Inferior parietal cortex (tissue), 1 donor: ENCODE data around the gene HIGD1B.
"Not testable (repeated sequence)": the region's sequence is repeated elsewhere in the genome, so short reads cannot be mapped to it uniquely, and the experiment has no call there.

Experiments
- DNase-seq: peaks from one replicate; pipeline ENCODE4 v3.0.0-alpha.2; 2016; ENCODE audit errors: extremely low spot score

Gene HIGD1B

DNA sequence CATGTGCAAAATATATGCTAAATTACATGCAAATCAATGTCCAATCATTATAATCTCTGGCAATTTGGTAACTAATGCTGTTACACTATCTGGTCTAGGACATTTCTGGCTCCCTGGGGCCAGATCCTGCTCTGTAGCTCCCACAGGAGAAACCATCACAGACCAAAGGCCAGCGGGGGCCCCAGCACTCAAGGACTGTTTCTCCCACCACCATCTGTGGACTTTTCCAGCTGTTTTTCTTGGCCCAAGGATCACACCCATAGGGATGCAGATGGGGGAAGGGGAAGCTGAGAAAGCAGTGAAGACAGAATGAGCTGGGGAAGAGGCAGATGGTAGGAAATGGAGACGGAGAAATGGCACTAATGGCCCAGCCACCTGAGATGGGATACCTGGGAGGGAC lies at the start of gene HIGD1B:
Gene HIGD1B, plus strand, starts transcription at position 298 of the 400 bp plus-strand sequence. CDS start 270 bp downstream, outside the sequence.
- DNase-seq: no peak

DNA sequence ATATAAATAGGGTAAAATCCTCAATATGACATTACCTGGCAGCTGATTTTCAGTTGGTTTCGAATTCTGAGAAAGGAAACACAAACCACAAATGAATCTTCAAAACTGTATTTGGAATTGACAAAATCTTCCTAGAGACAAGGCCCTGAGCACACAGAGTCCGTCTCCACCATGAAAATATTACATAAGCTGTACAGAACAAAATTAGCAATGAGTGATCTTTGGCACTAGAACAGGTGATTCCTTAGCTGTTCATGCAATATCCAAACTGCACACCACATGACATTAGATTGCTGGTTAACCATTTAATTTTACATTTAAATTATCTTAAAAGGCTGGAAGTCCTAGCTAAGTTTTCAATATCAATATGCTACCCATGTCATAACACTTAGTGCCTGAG lies 49.3 kb upstream of the HIGD1B start:
- no peak for DNase-seq

DNA sequence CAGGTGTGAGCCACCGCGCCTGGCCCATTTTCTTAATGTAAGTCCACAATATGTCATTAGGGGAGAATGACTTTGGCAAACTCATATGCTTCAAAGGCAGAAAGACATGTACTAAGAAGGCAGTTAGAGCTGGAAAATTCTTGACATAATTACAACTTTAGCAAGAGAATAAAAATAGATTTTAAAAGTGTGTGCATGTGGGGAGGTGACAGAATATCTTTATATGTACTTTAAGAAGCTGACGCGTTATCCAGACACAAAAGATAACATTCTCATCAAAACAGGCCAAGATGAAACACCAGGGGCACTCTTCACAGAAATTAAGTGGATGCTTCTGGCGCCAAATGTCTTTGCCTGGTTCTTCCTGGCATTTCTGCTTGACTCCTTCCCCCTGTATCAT lies 45.8 kb upstream of the HIGD1B start:
- no peak for DNase-seq

DNA sequence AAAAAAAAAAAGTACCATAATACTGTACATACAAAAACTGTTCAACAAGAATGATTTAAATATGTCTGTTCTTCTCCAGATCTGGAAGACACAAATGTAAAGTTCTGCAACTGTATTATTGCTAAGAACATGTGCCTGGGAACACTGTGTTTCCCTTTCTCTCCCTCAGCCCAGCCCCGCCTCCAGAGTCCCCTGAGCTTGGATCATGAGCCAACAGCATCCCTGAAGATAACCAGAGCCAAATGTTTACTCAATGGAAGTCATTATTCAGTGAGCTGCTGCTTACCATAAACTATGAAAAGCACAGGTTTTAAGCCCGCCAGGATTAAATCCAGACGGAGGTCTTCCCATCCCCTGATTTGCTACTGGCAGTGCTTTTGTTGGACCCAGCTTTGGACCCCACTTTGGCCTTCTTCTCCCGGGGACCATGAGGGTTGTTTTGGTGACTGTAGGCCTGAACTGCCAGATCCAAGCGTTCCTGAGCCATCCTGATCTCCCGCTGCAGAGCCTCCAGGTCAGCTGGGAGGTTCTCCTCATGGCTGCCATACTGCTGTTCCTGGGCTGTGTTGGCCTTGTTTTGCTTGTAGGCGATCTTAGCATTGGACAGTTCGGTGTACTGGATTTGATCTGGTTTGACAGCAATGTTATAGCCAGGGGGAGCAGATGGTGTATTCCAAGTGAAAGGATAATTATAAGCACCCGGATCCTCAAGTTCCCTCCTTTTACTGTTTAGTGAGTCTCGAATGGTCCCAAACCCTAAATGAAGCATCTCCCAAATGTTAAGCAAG lies 43.2 kb upstream of the HIGD1B start:
- no peak for DNase-seq

DNA sequence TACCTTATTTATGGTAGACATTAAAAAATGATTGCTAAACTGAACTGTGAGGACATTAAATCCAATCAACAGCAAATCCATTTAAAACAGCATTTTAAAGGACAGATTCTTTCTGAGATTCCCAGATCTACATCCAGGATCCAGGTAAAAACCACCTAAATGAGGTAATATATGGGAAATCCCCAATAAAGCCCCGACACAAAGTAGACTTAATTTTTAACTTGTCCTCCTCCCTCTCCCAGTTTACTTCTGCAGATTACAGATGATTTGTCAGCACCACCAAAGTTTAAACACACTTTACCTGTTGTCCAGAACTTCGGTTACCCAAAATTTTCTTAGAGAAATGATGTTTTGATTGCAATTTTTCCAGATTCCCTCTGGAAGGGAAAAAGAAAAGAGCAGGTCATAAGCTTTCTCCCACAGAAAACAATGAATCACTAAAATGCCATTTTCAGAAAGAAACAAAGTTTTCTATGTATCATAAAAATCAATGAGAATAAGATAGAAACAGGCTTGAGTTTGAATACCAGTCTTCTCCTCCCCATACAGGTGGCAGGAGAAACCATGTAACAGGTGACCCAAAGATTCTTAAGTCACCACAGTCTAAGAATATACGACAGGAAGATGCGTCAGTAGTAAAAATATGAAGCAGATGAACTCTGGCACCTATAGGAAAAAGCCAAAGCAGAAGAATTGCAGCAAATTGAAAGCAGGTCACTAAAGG lies 40.4 kb upstream of the HIGD1B start:
- no peak for DNase-seq

DNA sequence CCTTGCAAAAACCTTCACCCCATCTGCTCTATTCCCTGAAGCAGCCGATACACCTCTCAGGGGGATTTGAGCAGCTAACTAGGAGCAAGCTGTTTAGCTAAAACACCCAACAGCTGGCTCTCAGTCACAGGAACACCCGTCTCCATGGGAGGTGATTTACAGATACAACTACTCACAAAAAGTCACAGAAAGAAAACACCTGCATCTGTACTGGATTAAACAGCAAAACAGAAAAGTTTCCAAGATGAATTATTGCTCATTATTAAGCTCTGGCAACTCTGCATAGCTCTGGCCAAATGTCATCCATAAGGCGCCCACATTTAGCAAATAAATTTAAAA lies 39.9 kb upstream of the HIGD1B start:
- no peak for DNase-seq

DNA sequence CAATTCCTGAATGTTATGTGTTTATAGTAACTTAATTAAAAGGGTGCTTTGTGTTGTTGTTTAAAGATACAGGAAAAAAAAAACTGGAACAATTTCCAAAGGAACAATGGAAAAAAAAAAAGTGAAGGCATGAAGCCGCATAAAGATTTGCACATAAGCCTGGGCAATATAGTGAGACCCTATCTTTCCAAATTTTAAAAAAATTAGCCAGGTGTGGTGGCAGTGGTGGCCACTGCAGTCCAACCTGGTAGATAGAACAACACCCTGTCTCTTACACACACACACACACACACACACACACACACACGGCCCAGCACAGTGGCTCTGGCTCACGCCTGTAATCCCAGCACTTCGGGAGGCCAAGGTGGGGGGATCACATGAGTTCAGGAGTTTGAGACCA lies 39.5 kb upstream of the HIGD1B start:
- DNase-seq: no peak

DNA sequence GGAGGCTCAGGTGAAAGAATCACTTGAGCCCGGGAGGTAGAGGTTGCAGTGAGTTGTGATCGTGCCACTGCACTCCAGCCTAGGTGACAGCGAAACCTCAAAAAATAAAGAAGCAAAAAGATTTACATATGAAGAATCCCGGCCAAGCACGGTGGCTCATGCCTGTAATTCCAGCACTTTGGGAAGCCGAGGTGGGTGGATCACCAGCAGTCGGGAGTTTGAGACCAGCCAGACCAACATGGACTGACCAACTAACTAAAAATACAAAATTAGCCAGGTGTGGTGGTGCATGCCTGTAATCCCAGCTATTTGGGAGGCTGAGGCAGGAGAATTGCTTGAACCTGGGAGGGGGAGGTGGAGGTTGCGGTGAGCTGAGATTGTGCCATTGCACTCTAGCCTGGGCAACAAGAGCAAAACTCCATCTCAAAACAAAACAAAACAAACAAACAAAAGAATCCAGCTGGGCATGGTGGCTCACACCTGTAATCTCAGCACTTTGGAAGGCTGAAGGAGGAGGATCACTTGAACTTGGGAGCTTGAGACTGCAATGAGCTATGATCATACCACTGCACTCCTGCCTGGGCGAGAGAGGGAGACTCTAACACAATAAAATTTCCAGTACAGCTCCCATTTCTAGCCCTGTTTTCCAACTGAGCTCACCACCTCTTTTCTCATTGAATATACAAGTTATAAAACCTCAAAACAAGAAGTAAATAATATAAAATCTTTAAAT lies 38.9 kb upstream of the HIGD1B start:
- DNase-seq: not testable (repeated sequence)

DNA sequence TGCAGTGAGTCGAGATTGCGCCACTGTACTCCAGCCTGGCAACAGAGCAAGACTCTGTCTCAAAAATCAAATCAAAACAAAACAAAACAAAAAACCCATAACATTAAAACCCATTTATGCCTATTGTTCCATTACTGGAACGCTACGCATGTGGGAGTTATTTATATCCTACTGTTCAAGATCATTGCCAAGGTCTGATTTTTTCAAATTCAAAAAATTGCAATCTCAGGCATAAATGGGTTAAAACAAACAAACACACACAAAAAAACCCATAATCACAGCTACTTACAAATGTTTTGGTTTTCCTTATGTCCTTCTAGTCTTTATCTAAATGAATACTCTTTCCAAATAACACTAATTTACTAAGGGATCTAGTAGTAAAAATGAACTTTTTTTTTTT lies 35.4 kb upstream of the HIGD1B start:
- no peak for DNase-seq

DNA sequence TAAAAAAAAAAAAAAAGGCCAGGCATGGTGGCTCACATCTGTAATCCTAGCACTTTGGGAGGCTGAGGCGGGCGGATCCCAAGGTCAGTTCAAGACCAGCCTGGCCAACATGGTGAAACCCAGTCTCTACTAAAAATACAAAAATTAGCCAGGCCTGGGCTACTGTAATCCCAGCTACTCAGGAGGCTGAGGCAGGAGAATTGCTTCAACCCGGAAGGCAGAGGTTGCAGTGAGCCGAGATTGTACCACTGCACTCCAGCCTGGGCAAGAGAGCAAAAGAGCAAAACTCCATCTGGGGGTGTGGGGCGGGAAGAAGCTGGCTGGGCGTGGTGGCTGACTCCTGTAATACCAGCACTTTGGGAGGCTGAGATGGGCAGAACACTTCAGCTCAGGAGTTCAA lies 29.2 kb upstream of the HIGD1B start:
- not testable (repeated sequence) for DNase-seq

DNA sequence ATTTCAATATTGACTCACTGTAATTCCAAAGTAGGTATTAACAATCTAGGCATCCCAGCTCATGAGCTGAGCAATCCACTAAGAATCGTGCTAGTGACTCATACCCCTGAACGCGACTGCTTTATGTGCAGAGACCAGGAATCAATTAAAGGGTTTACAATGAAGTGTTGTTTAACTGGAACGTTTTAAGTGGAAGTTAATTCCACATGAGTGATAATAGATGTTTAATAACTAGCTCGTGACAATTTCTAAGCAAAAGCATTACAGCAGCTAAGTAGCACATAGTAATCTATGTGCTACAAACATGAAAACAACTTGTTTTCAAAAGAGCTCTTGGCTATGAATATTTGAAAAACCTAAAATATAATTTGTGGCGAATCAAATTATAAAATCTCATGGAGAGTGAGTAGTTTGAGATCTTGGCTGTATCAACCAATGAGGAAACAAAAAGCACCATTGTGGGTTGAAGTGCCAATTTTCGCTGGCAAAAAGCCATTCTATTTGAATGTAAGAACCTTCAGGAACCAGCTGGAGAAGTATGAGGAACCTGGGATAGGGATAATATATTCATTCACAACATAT lies 27.0 kb upstream of the HIGD1B start:
- no peak for DNase-seq

DNA sequence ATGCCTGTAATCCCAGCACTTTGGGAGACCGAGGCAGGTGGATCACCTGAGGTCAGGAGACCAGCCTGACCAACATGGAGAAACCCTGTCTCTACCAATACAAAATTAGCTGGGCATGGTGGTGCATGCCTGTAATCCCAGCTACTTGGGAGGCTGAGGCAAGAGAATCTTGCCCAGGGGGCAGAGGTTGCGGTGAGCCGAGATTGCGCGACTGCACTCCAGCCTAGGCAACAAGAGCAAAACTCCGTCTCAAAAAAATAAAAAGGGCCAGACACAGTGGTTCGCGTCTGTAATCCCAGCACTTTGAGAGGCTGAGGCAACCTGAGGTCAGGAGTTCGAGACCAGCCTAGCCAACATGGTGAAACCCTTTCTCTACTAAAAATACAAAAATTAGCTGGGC lies 22.4 kb upstream of the HIGD1B start:
- not testable (repeated sequence) for DNase-seq

DNA sequence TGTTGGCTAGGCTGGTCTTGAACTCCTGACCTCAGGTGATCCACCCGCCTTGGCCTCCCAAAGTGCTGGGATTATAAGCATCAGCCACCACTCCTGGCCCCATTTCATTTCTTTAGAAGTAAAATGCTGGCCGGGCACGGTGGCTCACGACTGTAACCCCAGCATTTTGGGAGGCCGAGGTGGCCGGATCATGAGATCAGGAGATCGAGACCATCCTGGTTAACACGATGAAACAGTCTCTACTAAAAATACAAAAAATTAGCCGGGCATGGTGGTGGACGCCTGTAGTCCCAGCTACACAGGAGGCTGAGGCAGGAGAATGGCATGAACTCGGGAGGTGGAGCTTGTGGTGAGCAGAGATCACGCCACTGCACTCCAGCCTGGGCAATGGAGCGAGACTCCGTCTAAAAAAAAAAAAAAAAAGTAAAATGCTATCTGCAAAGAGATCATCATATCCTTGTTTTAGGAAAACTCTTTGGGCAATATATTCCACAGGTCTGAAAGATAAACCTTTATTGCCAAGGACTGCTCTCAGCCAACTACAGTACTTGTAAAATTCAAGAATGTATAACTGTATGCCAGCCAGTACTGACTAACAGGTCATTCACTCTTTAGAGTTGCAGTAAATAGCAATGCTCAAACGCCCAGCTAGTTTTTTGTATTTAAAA lies 21.4 kb upstream of the HIGD1B start:
- DNase-seq: no peak

DNA sequence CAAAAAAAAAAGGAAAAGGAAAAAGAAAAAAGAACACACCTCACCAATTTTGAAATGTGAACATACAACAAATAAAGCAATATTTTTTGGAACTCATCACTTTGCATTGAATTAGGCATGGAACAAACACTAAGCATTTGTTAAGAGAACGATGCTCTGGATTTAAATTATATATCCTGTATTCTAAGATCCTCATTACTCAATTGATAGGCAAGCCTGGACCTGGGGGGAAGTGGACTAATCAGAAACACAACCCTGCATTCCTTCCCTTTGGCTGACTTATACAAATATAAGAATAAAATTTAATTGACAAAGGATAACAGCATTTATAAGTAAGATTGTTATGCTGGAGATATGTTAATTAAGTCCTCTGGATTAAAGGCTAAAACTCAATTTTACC lies 19.8 kb upstream of the HIGD1B start:
- no peak for DNase-seq

DNA sequence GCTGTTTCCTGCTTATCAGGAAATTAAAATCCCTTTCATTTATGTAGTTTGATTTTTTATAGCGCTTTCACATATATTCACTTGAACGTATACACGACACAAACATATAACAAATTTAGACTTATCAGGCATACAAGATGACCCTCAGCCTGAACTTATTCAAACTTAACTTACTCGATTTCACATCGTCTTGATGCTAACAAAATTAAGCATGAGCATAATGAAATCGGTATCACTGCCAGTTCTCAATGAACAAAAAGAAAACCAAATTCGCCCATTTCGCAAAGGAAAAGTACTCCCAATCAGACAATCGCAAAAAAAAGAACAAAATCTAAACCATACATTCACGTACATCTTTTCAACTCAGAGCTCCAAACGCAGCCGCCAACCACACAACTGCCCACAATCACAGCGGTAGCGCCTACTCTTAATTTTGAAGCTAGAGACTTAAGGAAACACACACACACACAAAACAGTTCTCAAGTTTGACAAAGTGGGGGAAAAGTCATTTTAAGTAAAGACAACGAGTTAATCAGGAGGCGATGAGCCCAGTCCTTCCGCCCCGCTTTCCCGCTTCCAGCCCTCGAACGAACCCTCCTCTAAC lies 18.7 kb upstream of the HIGD1B start:
- no peak for DNase-seq

DNA sequence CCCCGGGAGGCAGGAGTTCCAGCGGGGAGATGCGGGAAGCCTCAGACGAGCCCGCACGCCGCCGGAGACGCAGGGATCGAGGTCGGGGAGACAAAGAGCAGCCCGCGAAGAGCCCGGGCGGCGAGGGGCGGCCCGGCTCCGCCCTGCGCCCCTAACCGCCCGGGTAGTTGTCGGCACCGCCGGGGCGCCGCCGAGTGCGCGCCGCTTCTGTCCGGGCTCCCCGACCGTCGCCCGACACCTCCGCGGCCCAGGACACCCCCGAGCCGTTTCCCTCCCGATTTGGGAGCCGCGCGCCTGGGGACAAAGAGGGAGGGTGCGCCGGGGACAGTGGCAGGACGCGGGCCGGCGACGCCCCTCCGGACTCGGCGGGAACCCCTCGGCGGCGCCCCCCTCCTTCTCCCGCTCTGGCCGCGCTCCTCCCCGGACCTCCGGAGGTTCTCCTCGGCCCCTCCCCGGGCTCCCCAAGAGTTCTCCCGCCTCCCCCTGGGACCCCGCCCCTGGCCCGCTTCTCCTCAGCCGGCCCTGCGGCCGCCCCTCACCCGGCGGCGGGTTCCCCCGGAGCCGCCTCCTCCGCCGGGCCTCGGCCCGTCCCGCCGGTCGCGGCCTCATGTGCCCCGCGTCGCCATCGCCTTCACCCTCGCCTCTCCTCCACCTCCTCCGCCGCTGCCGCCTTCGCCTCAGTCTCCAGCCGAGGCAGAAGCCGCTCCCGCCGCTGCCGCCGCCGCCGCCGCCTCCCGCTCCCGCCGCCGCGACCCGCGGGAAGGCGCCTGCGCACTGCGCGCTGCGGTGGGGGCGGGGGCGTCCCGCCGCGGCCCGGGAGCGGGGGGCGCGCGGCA lies 17.9 kb upstream of the HIGD1B start, which contains the start of gene GJC1:
Gene GJC1, minus strand, starts transcription at position 765 of the 836 bp plus-strand sequence. CDS start 24,470 bp downstream, outside the sequence.
- no peak for DNase-seq

DNA sequence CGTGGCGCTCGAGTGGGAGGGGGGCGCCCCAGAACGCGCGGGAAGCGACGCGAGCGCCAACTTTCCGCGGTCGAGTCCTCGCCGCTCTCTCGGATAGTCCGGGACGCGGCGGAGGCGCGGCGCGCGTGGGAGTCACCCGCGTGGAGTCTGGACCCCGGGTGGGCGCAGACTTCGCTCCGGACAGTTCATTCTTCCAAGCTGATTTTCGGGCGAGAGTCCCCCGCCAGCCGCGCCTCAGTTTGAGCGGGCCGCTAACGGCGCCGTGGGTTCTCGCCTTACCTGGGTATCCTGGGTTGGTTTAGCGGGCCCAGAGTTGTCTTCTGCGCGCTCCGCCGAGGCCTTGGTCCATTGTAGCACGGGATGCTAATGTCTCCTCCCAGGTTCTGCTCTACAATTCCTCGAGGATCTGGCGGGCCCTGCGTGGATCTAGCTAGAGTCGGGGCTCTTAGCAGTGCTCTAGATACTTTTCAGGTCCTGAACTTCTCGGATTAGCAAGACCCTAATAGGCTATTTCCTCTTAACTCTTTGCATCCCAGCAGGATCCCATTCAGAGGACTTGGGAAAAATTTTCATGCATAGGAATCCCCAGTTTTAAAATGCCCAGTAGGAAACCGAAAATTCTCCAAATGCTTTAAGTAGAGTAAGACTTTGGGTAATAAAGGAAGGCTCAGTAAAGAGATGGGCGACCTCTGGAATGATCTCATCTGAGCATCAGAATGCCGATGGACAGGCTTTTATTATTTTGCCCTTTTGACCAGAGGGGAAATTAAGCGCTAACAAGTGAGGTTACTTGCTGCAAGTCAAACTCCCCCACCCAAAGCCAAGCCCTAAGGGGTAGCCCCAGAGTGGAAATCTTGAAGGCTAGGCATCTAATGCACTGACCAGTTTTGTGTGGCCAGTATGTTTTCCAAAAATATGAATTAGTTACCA lies 17.1 kb upstream of the HIGD1B start:
- DNase-seq: no peak

DNA sequence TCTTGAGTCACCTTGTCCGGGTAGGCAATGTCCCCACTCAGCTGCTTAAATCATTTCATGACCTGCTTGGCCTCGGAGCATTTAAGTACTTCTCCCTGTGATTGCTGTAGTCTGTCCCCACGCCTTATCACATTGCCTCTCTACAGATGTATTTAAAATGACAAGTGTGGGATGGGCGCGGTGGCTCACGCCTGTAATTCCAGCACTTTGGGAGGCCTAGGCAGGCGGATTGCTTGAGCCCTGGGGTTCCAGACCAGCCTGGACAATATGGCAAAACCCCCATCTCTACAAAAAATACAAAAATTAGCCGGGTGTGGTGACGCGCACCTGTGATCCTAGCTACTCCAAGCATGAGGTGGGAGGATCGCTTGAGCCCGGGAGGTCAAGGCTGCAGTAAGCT lies 16.3 kb upstream of the HIGD1B start:
- no peak for DNase-seq

DNA sequence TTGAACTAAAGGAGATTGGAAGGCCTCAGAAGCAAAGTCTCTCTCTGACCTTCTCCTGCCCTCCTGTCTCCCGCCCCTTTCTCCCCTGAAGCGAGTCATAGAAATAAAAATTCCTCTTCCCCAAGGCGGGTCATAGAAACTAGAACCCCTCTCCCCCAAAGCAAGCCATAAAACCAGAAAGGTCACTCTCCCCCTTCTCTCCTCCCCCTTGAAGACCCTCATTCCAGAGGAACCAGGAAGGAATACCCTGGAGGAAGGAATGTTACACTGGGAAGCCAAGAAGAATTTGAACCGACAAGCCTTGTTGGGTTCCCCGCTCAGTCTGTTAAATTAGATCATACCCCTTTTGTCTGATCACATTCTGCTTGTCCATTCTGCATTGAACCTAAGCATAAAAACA lies 14.9 kb upstream of the HIGD1B start:
- DNase-seq: no peak
